Stimulated activated naive CD8-positive, alpha-beta T cell treated with anti-CD3 and anti-CD28 coated beads, Interleukin-15, Interleukin-2, amounts not matched to agents 100 ng/mL and 50 ng/mL, for 24 hours (primary cell): ENCODE data around the gene SMIM5.
A peak's percentile ranks its signal among the peaks of the same experiment; 100 is the strongest.
"Not testable (repeated sequence)": the region's sequence is repeated elsewhere in the genome, so short reads cannot be mapped to it uniquely, and the experiment has no call there.

Source experiments
- H3K27ac Mint-ChIP-seq: one replicate; pipeline ENCODE4 v1.8.0; 2021; ENCODE audit warnings: mild to moderate bottlenecking, mixed read lengths
- H3K27me3 Mint-ChIP-seq: one replicate; pipeline ENCODE4 v1.8.0; 2021; ENCODE audit warnings: mixed read lengths
- H3K36me3 Mint-ChIP-seq: one replicate; pipeline ENCODE4 v1.8.0; 2021; ENCODE audit warnings: low read depth, mixed read lengths
- H3K4me1 Mint-ChIP-seq: one replicate; pipeline ENCODE4 v1.8.0; 2021; ENCODE audit warnings: low read depth, mixed read lengths
- H3K4me3 Mint-ChIP-seq: one replicate; pipeline ENCODE4 v1.8.0; 2021; ENCODE audit warnings: mild to moderate bottlenecking, mixed read lengths
- H3K9me3 Mint-ChIP-seq: one replicate; pipeline ENCODE4 v1.8.0; 2021; ENCODE audit warnings: mixed read lengths

The SMIM5 gene

GRCh38 chr17:75632863-75633485, at the start of gene SMIM5:
SMIM5 (plus strand) TSS chr17:75633434; CDS start chr17:75640202, 6,768 bp downstream.
- peaks cover 4% of the 10 kb centered on the region for H3K4me1 Mint-ChIP-seq
- no peaks in the 10 kb centered on the region for H3K9me3 Mint-ChIP-seq
- H3K27me3 Mint-ChIP-seq = no peaks in the 10 kb centered on the region
- no peaks in the 10 kb centered on the region for H3K36me3 Mint-ChIP-seq
- no peak within 1 kb of the TSS for H3K4me3 Mint-ChIP-seq
- no peak within 1 kb of the TSS for H3K27ac Mint-ChIP-seq

GRCh38 chr17:75584849-75585175, 48.4 kb upstream of the SMIM5 start:
- H3K27me3 Mint-ChIP-seq = no peaks in the 10 kb centered on the region

GRCh38 chr17:75587675-75588595, 45.3 kb upstream of the SMIM5 start, which contains the start of gene MYO15B:
MYO15B (plus strand) TSS chr17:75587800; CDS start chr17:75588058, 258 bp downstream.
- peak within 1 kb of the TSS; percentile 69 for H3K4me3 Mint-ChIP-seq
- peaks cover 8% of the 10 kb centered on the region for H3K4me1 Mint-ChIP-seq
- H3K27ac Mint-ChIP-seq = peak within 1 kb of the TSS; percentile 11
- no peaks in the 10 kb centered on the region for H3K9me3 Mint-ChIP-seq
- H3K27me3 Mint-ChIP-seq = no peaks in the 10 kb centered on the region
- H3K36me3 Mint-ChIP-seq = no peaks in the 10 kb centered on the region

More at GRCh38 chr17:75584849-75585175, 48.4 kb upstream of the SMIM5 start:
- H3K27ac Mint-ChIP-seq = no peak overlapping the region
- peaks cover 3% of the 10 kb centered on the region for H3K9me3 Mint-ChIP-seq
- no peak overlapping the region for H3K4me3 Mint-ChIP-seq
- peaks cover 4% of the 10 kb centered on the region for H3K36me3 Mint-ChIP-seq
- peaks cover 19% of the 10 kb centered on the region for H3K4me1 Mint-ChIP-seq

- Mint-ChIP-seq H3K36me3 (no peaks in the 10 kb centered on the region), H3K9me3 (no peaks in the 10 kb centered on the region), H3K4me1 (peaks cover 8% of the 10 kb centered on the region), H3K4me3 (peak overlapping the region; percentile 68), H3K27me3 (no peaks in the 10 kb centered on the region), H3K27ac (no peak overlapping the region)
These were observed 44.6 kb upstream of the SMIM5 start for GRCh38 chr17:75588596-75589011.

GRCh38 chr17:75589012-75589918, 44.0 kb upstream of the SMIM5 start:
- H3K9me3 Mint-ChIP-seq = no peaks in the 10 kb centered on the region
- H3K4me1 Mint-ChIP-seq = peaks cover 8% of the 10 kb centered on the region
- no peak overlapping the region for H3K27ac Mint-ChIP-seq
- H3K36me3 Mint-ChIP-seq = no peaks in the 10 kb centered on the region
- H3K4me3 Mint-ChIP-seq = peak overlapping the region; percentile 55
- H3K27me3 Mint-ChIP-seq = no peaks in the 10 kb centered on the region

- H3K4me3 Mint-ChIP-seq = no peak overlapping the region
- H3K27me3 Mint-ChIP-seq = no peaks in the 10 kb centered on the region
- no peaks in the 10 kb centered on the region for H3K9me3 Mint-ChIP-seq
- no peaks in the 10 kb centered on the region for H3K36me3 Mint-ChIP-seq
- no peak overlapping the region for H3K27ac Mint-ChIP-seq
- peaks cover 8% of the 10 kb centered on the region for H3K4me1 Mint-ChIP-seq
These were observed 43.3 kb upstream of the SMIM5 start for GRCh38 chr17:75589919-75590303.

- Mint-ChIP-seq H3K27ac (no peak overlapping the region), H3K36me3 (no peaks in the 10 kb centered on the region), H3K4me1 (peaks cover 8% of the 10 kb centered on the region), H3K9me3 (no peaks in the 10 kb centered on the region), H3K4me3 (no peak overlapping the region), H3K27me3 (no peaks in the 10 kb centered on the region)
These were observed 42.9 kb upstream of the SMIM5 start for GRCh38 chr17:75590314-75590761.

- Mint-ChIP-seq H3K9me3 (no peaks in the 10 kb centered on the region), H3K4me3 (no peak overlapping the region), H3K27ac (peak overlapping the region; percentile 13), H3K4me1 (peaks cover 5% of the 10 kb centered on the region), H3K27me3 (no peaks in the 10 kb centered on the region), H3K36me3 (no peaks in the 10 kb centered on the region)
These were observed 42.1 kb upstream of the SMIM5 start for GRCh38 chr17:75590849-75591721.

GRCh38 chr17:75591722-75592302, 41.4 kb upstream of the SMIM5 start:
- Mint-ChIP-seq H3K4me1 (peaks cover 5% of the 10 kb centered on the region), H3K9me3 (no peaks in the 10 kb centered on the region), H3K4me3 (no peak overlapping the region), H3K27me3 (no peaks in the 10 kb centered on the region), H3K27ac (no peak overlapping the region), H3K36me3 (no peaks in the 10 kb centered on the region)

GRCh38 chr17:75592348-75593020, 40.8 kb upstream of the SMIM5 start:
- no peaks in the 10 kb centered on the region for H3K27me3 Mint-ChIP-seq
- H3K27ac Mint-ChIP-seq = no peak overlapping the region
- H3K4me3 Mint-ChIP-seq = no peak overlapping the region
- no peaks in the 10 kb centered on the region for H3K4me1 Mint-ChIP-seq
- no peaks in the 10 kb centered on the region for H3K9me3 Mint-ChIP-seq
- no peaks in the 10 kb centered on the region for H3K36me3 Mint-ChIP-seq

GRCh38 chr17:75593430-75593829, 39.8 kb upstream of the SMIM5 start:
- H3K27ac Mint-ChIP-seq, H3K4me3 Mint-ChIP-seq: not testable (repeated sequence)

GRCh38 chr17:75594499-75595283, 38.5 kb upstream of the SMIM5 start:
- Mint-ChIP-seq H3K36me3 (no peaks in the 10 kb centered on the region), H3K27me3 (no peaks in the 10 kb centered on the region), H3K4me3 (no peak overlapping the region), H3K4me1 (no peaks in the 10 kb centered on the region), H3K27ac (no peak overlapping the region), H3K9me3 (no peaks in the 10 kb centered on the region)

More at GRCh38 chr17:75593430-75593829, 39.8 kb upstream of the SMIM5 start:
- not testable (repeated sequence) for H3K27me3 Mint-ChIP-seq, H3K36me3 Mint-ChIP-seq, H3K9me3 Mint-ChIP-seq, H3K4me1 Mint-ChIP-seq
